HG03521 (cell line): ENCODE results near the gene ARL17B.
"Not testable (repeated sequence)": the region's sequence is repeated elsewhere in the genome, so short reads cannot be mapped to it uniquely, and the experiment has no call there.

Experiments used
- ATAC-seq: cut with Tn5 transposase; IDR thresholded peaks from one replicate; pipeline ENCODE4 v1.9.1; 2021; ENCODE audit warnings: mild to moderate bottlenecking, moderate library complexity; ENCODE audit not compliant: unreplicated experiment

Gene ARL17B

GRCh38 chr17:46290906-46291546 is 70.5 kb downstream of the ARL17B start:
- peak; percentile 75 for ATAC-seq

GRCh38 chr17:46287587-46287986 is 74.0 kb downstream of the ARL17B start:
- not testable (repeated sequence) for ATAC-seq

GRCh38 chr17:46286764-46287221 is 74.8 kb downstream of the ARL17B start:
- ATAC-seq: not testable (repeated sequence)

GRCh38 chr17:46285500-46285899 is 76.1 kb downstream of the ARL17B start:
- not testable (repeated sequence) for ATAC-seq

GRCh38 chr17:46284467-46284866 is 77.1 kb downstream of the ARL17B start:
- ATAC-seq: not testable (repeated sequence)

- not testable (repeated sequence) for ATAC-seq
Observed at GRCh38 chr17:46282635-46283034, 78.9 kb downstream of the ARL17B start.

- ATAC-seq: not testable (repeated sequence)
Observed at GRCh38 chr17:46281336-46281735, 80.2 kb downstream of the ARL17B start.

- not testable (repeated sequence) for ATAC-seq
Observed at GRCh38 chr17:46276728-46277479, 84.7 kb downstream of the ARL17B start.

GRCh38 chr17:46274238-46274637 is 87.3 kb downstream of the ARL17B start:
- ATAC-seq: no peak

- ATAC-seq: no peak
Observed at GRCh38 chr17:46273541-46274236, 87.9 kb downstream of the ARL17B start.

- no peak for ATAC-seq
Observed at GRCh38 chr17:46270032-46270431, 91.5 kb downstream of the ARL17B start.

- peak; percentile 80 for ATAC-seq
Observed at GRCh38 chr17:46266656-46267544, 94.7 kb downstream of the ARL17B start.

GRCh38 chr17:46266063-46266655 is 95.4 kb downstream of the ARL17B start:
- ATAC-seq: not testable (repeated sequence)

GRCh38 chr17:46264456-46265198 is 96.9 kb downstream of the ARL17B start:
- ATAC-seq: no peak

- ATAC-seq: no peak
Observed at GRCh38 chr17:46262271-46262670, 99.3 kb downstream of the ARL17B start.

- ATAC-seq: not testable (repeated sequence)
Observed at GRCh38 chr17:46259845-46260661, 101.5 kb downstream of the ARL17B start.

GRCh38 chr17:46256369-46256768 is 105.2 kb downstream of the ARL17B start:
- ATAC-seq: not testable (repeated sequence)

GRCh38 chr17:46254215-46254614 is 107.4 kb downstream of the ARL17B start:
- ATAC-seq: not testable (repeated sequence)

- not testable (repeated sequence) for ATAC-seq
Observed at GRCh38 chr17:46253722-46254121, 107.8 kb downstream of the ARL17B start.
